Epithelial cell of proximal tubule (primary cell): ENCODE results near the gene NOTCH2. TPM values are rescaled to one million over a fixed set of nuclear protein-coding genes. Genes with fewer than 3 reads are reported as not detected.
"Not testable (repeated sequence)": the region's sequence is repeated elsewhere in the genome, so short reads cannot be mapped to it uniquely, and the experiment has no call there.

Experiments
- DNase-seq: peaks from one replicate; pipeline ENCODE4 v3.0.0-alpha.2; 2011; ENCODE audit warnings: low read depth
- H3K4me3 ChIP-seq: 2 replicates; pipeline ENCODE4 v1.5.1; 2011; ENCODE audit warnings: low read depth, mild to moderate bottlenecking, low read length
- CTCF ChIP-seq: conservative IDR thresholded peaks from 2 replicates; pipeline ENCODE4 v1.5.1; 2012; ENCODE audit warnings: low read depth, mild to moderate bottlenecking, low read length
- total RNA-seq: library from RNA; depleted of rRNA; stranded (reverse); fragments of >200 nt; gene quantifications from 2 replicates; pipeline ENCODE4 v1.2.3, GENCODE V29; 2015

The NOTCH2 gene
- total RNA-seq, 1 donor from 2014 or later, result 90.0 TPM

- H3K4me3 ChIP-seq, result no peak overlapping the region
- no peak for DNase-seq
- no peak for TF ChIP-seq CTCF
These were observed 91.4 kb downstream of the NOTCH2 start for GRCh38 chr1:119978018-119978505.

GRCh38 chr1:119977113-119977736 lies 92.2 kb downstream of the NOTCH2 start:
- H3K4me3 ChIP-seq, DNase-seq: not testable (repeated sequence)

- not testable (repeated sequence) for DNase-seq, H3K4me3 ChIP-seq
These were observed 93.7 kb downstream of the NOTCH2 start for GRCh38 chr1:119975582-119976254.

GRCh38 chr1:119975006-119975405 lies 94.5 kb downstream of the NOTCH2 start:
- H3K4me3 ChIP-seq, result no peak overlapping the region
- no peak for TF ChIP-seq CTCF
- DNase-seq, result no peak

- no peak for DNase-seq
- no peak for TF ChIP-seq CTCF
- no peak overlapping the region for H3K4me3 ChIP-seq
These were observed 95.4 kb downstream of the NOTCH2 start for GRCh38 chr1:119974013-119974412.

GRCh38 chr1:119971710-119972570 lies 97.5 kb downstream of the NOTCH2 start:
- no peak overlapping the region for H3K4me3 ChIP-seq
- no peak for TF ChIP-seq CTCF

GRCh38 chr1:119968601-119969000 lies 100.9 kb downstream of the NOTCH2 start:
- no peak for TF ChIP-seq CTCF
- DNase-seq, result no peak
- H3K4me3 ChIP-seq, result no peak overlapping the region

More at GRCh38 chr1:119971710-119972570, 97.5 kb downstream of the NOTCH2 start:
- no peak for DNase-seq
